Measurements from ENCODE around the gene ITSN1.
"Not testable (repeated sequence)": the region's sequence is repeated elsewhere in the genome, so short reads cannot be mapped to it uniquely, and the experiment has no call there.

ITSN1 gene

GRCh38 chr21:33844890-33845205 is 202.5 kb downstream of the ITSN1 start:
- DNase-seq: no peak

DNA sequence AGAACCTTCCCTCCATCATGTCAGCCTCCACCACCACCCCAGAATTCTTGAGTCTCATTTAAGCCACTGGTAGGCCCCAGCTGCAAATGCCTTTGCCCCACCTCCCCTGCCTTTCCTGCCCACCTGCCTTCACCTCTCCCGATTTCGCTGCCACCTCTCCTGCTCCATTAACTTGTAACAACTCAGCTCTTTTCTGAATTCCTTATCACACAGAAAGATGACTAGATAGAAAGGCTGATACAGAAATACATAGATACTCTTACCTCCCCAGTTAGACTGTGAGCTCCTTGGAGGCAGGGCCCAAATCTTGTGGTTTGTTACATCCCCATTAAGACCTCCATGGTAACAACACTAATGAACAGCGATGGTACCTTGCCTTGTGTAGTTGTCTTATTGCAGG is 203.8 kb downstream of the ITSN1 start:
- no peak for DNase-seq

DNA sequence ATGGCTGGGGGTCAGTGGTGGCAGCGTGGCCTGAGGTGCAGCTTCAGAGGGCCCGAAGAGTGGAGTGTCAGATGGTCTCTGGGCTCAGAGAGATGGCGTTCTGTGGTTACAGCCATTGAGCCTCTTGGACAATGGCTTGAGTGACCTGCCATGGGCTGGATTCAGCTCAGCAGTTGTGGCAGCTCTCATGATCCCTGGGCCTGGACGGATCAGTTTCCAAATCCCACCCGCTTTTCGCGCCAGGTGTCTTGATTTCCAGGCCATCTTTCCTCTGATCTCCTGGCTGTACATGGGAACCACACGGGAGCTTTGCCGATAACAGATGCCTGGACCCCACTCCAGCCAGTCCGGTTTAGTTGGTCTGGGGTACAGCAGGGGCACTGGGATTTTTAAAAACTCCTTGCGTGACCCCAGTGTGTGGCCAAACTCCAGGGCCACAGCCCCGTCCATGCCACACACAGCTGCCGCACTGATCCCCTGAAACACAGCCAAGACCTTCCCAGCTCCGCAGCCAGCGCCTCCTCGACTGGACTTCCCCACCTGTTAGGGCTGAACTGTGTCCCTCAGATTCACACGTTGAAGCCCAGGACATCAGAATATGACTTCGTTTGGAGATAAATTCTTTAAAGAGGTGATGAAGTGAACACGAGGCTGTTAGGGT is 205.4 kb downstream of the ITSN1 start:
- no peak for DNase-seq

DNA sequence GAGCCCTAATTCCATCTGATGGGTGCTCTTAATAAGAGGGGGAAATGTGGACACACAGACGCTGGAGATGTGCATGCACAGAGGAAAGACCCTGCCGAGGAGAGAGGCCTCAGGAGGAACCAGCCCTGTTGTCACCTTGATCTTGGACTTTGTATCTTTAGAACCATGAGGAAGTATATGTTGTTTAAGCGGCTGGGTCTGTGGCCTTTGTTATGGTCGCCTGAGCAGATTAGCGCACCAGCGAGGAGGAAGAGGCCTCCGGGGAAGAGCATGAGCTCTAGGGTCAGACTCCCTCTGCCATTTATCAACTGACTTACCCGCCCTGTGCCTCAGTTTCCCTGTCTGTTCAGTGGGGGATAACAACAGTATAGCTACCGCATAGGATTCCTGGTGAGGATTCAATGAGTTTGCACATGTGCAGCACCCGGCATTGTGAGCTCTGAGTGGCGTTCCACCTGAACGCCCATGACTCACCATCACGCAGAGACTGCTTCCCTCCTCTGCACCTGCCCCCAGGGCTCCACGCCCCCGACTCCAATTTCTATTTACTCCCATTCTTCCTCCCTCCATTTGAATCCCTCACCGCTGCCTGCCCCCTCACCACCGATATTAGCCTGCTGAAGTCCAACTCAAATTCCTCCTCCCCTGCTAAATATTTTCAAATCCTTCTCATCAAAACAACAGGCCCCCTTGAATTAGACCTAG is 206.1 kb downstream of the ITSN1 start:
- DNase-seq: no peak

DNA sequence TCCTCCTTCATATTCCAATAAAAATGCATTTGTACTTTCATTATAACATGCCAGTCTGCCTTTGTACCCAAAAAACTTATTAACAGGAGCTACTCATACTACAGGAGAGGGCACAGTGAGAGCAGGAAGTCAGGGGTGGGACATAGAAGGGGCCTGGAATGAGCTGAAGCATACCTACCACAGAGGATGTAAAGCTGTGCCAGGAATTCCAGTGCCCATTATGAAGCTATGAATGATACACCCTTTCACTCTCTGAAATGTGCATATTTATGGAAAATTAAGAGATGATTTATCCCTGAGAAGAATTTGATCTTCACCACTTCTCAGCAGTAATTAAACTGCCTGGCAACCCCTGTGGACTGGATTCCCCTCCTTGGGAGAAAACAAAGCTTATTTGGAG is 207.5 kb downstream of the ITSN1 start:
- no peak for DNase-seq

GRCh38 chr21:33850401-33850800 is 208.1 kb downstream of the ITSN1 start:
- DNase-seq: no peak

- DNase-seq: no peak
Observed at GRCh38 chr21:33850985-33851384, 208.7 kb downstream of the ITSN1 start.

GRCh38 chr21:33852485-33852884 is 210.2 kb downstream of the ITSN1 start:
- no peak for DNase-seq

- no peak for DNase-seq
Observed at GRCh38 chr21:33854604-33855003, 212.3 kb downstream of the ITSN1 start.

GRCh38 chr21:33855190-33855589 is 212.9 kb downstream of the ITSN1 start:
- DNase-seq: no peak

DNA sequence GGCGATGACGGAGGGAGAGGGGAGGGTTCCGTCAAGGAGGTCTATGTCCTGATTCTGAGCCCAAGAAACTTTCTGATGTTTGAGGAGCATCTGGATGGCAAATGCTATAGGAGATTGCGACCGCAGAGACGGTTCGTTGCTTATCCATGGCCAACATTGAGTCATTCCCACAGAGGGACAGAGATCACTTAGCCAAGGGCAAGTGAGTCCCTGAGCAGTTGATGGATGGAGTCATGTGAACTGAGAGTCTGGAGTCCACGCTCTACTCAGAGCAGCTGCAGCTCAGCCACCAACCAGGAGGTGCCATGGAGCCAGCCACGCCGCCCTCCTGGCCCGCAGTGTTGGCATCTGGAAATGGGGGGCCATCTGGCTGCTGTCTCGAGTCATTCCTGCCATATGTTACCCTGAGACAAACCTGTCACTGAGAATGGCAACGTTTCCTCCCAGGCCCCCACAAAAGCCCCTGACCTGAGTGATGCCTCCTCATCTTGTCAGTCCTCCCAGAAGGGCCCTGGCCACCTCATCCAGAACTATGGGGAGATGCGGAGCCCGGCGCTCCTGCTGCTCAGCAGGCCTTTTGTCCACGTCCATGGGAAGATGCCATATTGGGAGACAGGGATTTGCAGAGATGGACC is 214.7 kb downstream of the ITSN1 start:
- DNase-seq: no peak

DNA sequence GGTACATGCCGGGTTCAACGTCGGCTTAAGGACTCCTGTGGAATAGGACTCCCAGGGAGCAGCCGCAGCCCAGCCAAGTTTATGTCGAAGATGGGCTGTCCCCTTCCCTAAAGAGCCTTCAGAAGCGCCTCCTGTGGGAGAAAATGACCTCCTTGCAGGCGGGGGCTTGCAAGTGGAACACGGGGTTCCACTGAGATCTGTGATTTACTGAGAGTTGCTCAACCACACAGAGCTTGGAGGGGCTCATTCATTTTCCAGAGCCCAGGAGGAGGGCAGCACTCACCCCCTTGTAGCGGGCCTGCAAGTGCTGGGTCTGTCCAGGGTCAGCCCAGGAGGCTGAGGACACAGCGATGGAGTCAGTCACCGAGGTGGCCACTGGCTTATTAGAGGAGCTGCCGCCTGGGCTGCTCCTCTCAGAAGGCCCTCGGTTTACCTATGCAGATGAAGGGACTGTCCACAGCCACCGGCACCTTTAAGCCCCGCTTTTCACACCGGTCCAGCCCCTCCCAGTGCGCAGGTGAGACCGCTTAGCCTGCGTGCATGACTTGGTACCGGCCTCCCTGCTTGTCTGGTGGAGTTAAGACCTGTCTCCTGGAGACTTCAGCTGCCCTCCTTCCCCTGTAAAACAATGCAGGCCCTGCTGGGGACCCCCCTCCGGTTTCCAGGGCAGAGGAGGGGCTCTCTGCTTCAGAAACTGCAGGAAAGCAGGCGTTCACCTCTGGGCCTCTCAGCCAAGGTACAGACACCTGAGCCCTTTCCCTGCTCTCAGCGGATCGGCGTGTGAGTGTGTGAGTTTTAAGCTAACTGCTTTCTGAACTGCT is 215.8 kb downstream of the ITSN1 start:
- DNase-seq: no peak

- DNase-seq: no peak
Observed at GRCh38 chr21:33858667-33859372, 216.5 kb downstream of the ITSN1 start.

DNA sequence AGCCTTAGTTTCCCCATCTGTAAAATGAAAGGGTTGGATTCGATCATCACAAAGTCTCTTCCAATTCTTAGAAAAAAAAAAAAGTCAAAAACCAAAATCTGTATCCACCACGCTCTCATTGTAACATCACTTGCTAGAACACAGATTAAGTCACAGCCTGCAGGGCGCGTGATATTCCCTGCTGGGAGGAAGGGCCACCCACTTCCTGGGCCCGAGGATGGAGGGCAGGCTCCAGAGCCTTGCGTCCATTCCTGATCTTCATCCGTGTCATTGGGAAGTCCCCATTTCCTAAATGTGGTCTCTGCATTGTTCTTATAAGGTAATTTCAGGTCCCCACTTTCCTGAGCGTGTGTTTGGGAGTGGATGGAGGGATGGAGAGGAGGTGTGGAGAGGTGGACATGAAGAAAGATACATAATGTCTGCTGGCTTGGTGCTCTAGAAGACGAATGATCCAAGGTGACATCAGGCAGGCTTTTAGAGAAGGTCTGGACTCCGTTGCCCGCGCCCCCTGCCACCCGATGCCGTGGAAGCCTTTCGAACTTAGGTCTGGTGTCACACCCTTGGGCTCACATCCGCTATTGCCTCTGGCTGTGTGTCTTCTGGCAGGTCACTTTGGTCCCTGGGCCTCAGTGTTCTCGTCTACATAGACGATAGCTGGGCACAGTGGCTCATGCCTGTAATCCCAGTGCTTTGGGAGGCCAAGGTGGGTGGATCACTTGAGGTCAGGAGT is 217.2 kb downstream of the ITSN1 start:
- no peak for DNase-seq

- DNase-seq: no peak
Observed at GRCh38 chr21:33860332-33860879, 218.1 kb downstream of the ITSN1 start.

- DNase-seq: no peak
Observed at GRCh38 chr21:33861125-33861524, 218.8 kb downstream of the ITSN1 start.

DNA sequence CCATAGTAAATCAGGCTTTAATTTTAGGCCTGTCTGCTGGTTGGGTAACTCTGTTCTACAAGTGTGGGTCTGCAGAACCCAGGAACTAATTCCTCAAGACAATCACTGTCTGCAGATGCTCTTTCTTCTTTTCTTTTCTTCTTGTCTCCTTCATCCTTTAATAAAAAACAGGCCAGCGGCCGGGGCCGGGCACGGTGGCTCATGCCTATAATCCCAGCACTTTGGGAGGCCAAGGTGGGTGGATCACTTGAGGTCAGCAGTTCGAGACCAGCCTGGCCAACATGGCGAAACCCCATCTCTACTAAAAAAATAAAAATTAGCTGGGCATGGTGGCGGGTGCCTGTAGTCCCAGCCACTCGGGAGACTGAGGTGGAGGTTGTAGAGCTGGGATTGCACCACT is 220.9 kb downstream of the ITSN1 start:
- not testable (repeated sequence) for DNase-seq

DNA sequence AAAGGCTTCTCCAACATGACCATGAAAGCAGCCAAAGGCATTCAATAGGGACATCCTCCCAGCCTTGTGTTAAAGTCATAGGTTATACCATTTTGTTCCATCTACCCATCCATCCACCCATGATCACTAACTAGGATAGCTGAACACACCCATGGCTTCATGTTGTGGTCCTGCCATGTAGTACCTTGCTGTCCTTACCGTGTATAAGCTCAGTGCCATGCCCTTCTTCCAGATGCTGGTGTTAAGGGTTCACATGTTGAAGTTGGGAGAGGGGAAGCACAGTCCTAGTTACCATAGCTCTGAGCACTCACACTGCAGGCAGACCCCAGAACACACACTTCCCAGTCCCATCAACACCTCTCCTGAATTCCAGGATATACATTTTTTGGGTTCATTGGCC is 221.8 kb downstream of the ITSN1 start:
- DNase-seq: no peak

GRCh38 chr21:33865176-33865575 is 222.9 kb downstream of the ITSN1 start:
- DNase-seq: no peak

GRCh38 chr21:33865996-33866575 is 223.8 kb downstream of the ITSN1 start:
- no peak for DNase-seq

GRCh38 chr21:33866826-33867225 is 224.5 kb downstream of the ITSN1 start:
- DNase-seq: no peak

- DNase-seq: not testable (repeated sequence)
Observed at GRCh38 chr21:33867868-33868267, 225.6 kb downstream of the ITSN1 start.
